HepG2 (cell line): Measurements from ENCODE around the gene RRP8. TPM values are rescaled to one million over a fixed set of nuclear protein-coding genes. Genes with fewer than 3 reads are reported as not detected.

ENCODE experiments used
- GABPB1 ChIP-seq: IDR thresholded peaks from 2 replicates; pipeline ENCODE4 v1.6.1; 2016; ENCODE audit warnings: mild to moderate bottlenecking, missing genetic modification reagents, moderate library complexity, missing compliant biosample characterization
- HMGXB4 ChIP-seq, 2 experiments: sonication (generic) in 1 of 2; formaldehyde crosslinking in 1 of 2; IDR thresholded peaks; 2 replicates each; pipeline versions ENCODE4 v1.4.0 to v1.6.1; 2018 to 2020; ENCODE audit warnings: missing genetic modification reagents in 2 of 2, borderline replicate concordance in 1 of 2, low read depth in 1 of 2, mild to moderate bottlenecking in 1 of 2, missing biosample characterization in 1 of 2
- IRX3 ChIP-seq: sonication (generic); formaldehyde crosslinking; IDR thresholded peaks from 2 replicates; pipeline ENCODE4 v1.8.1; 2023; ENCODE audit warnings: mild to moderate bottlenecking, low read depth, missing genetic modification reagents, borderline replicate concordance
- SRSF1 ChIP-seq: fragments of 200-400 bp; formaldehyde crosslinking; optimal IDR thresholded peaks from 2 replicates; pipeline ENCODE3; 2017; ENCODE audit warnings: mild to moderate bottlenecking, low read depth, low read length, moderate library complexity
- USF2 ChIP-seq, 2 experiments: sonication (generic) in 1 of 2; formaldehyde crosslinking in 1 of 2; IDR thresholded peaks; 2 replicates each; pipeline versions ENCODE4 v1.5.1 to v1.6.1; 2011 to 2020; ENCODE audit warnings: borderline replicate concordance in 1 of 2, low read depth in 1 of 2, low read length in 1 of 2, mild to moderate bottlenecking in 1 of 2, missing genetic modification reagents in 1 of 2, moderate library complexity in 1 of 2
- ZBTB40 ChIP-seq, 2 experiments: fragments of 450-650 bp in 1 of 2; sonication (generic) in 1 of 2; formaldehyde crosslinking in 1 of 2; IDR thresholded peaks; 2 replicates each; pipeline versions ENCODE4 v1.6.1 to v1.8.0; 2016 to 2022; ENCODE audit warnings: antibody characterized with exemption in 1 of 2, mild to moderate bottlenecking in 1 of 2, missing genetic modification reagents in 1 of 2
- ZBTB7A ChIP-seq: sonication (generic); formaldehyde crosslinking; IDR thresholded peaks from 2 replicates; pipeline ENCODE4 v1.8.0; 2022; ENCODE audit warnings: mild to moderate bottlenecking, missing genetic modification reagents
- ZNF136 ChIP-seq: sonication (generic); formaldehyde crosslinking; IDR thresholded peaks from 2 replicates; pipeline ENCODE4 v1.8.1; 2022; ENCODE audit warnings: low read depth, mild to moderate bottlenecking, moderate library complexity, missing genetic modification reagents
- polyA plus RNA-seq, 8 experiments: library from polyadenylated mRNA; depleted of rRNA in 3 of 8; stranded (reverse) in 7 of 8; unstranded in 1 of 8; fragments of >200 nt; fragmentation: Illumina TruSeq in 4 of 8; extraction: Trizol in 4 of 8; gene quantifications; 2 replicates each; pipeline versions ENCODE4 v1.2.1 to v1.2.3, GENCODE V29; 2011 to 2016; ENCODE audit warnings: low read depth in 4 of 8, missing spikeins in 1 of 8, mixed read lengths in 1 of 8; ENCODE audit not compliant: insufficient read depth in 1 of 8
- total RNA-seq, 5 experiments: library from RNA; depleted of rRNA; stranded (reverse); fragments of >200 nt; fragmentation: Illumina TruSeq; extraction: Trizol; gene quantifications; 2 replicates each; pipeline ENCODE4 v1.2.3, GENCODE V29; 2016; ENCODE audit warnings: low read depth in 1 of 5

RRP8 gene
- total and polyA plus RNA-seq, 2 of the 13 experiments (the other 11 are each of a cell fraction or from before 2014, with no cell fraction given) = 7.2 to 21.6 TPM

GRCh38 chr11:6547177-6547576 lies 56.2 kb downstream of the RRP8 start (continued):
- TF ChIP-seq ZBTB40 (IDR thresholded peaks at IDR 0.05) (no peak), ZBTB40 (CRISPR knock-in tag; IDR thresholded peaks at IDR 0.05) (no peak), HMGXB4 (CRISPR knock-in tag; IDR thresholded peaks at IDR 0.05; ENCODE audit: borderline replicate concordance in 1 of 2, low read depth in 1 of 2) (no peak), GABPB1 (no peak), IRX3 (CRISPR knock-in tag) (no peak), USF2 (IDR thresholded peaks at IDR 0.05; ENCODE audit: low read depth, low read length) (no peak), USF2 (CRISPR knock-in tag; IDR thresholded peaks at IDR 0.05; ENCODE audit: borderline replicate concordance) (no peak), SRSF1 (no peak), ZNF136 (no peak), ZBTB7A (CRISPR knock-in tag) (no peak)
